SW 1271 (cell line): Measurements from ENCODE around the gene CEP72.
"Not testable (repeated sequence)": the region's sequence is repeated elsewhere in the genome, so short reads cannot be mapped to it uniquely, and the experiment has no call there.

Experiments used
- DNase-seq, 2 experiments: peaks; one replicate each; lab custom pipeline; 2025; lab: John Stamatoyannopoulos, UW

CEP72 gene

DNA sequence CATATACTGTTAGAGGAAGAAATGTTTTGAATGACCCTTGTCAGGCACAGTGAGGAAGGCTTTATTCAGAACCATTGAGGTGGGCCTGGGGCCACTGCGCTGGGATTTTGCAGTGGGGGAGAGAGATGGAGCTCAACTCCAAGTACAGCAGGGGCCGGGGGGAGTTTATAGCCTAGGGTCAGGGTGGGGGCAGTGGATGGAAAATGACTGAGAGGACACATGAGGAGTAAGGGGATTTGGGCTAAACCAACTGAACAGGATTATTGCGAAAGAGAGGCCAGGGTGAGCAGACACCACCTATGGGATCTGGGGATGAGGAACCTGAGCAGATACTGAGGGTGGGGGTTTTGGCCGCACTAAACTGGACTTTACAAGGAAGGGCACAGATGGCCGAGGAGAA is 6.3 kb downstream of the CEP72 start:
- DNase-seq = no peak

DNA sequence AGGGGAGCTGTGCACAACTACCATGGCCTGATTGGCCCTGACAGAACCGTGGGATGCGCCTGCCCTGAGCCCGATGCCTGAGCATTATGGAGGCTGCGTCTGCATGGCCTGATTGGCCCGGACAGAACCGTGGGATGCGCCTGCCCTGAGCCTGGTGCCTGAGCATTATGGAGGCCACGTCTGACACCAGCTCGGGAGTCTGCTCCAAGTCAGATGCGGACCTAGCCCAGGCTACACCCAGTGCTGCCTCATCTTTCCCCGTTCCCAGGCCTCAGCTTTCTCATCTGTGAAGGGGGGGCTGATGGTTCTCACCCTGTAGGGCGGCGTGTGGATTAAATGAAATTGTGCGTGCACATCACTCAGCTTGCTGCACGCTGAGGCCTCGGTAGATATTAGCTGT is 7.3 kb downstream of the CEP72 start:
- DNase-seq = no peak

DNA sequence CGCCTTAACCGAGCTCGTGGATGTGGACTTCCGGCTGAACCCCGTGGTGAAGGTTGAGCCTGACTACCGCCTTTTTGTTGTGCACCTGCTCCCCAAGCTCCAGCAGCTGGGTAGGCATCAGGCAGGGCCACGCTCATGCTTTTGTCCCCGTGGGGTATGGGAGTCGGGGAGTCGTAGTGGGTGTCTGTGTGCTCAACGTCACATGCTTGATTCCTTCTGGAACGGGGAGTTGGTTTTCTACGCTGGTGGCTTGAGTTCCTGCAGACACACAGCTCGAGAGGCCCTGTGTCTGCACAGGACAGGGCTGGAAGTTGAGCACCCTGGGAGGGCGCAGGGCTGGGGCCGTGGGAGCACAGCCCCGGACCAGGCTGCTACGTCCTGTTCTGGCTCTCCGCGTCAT is 8.0 kb downstream of the CEP72 start:
- no peak for DNase-seq

DNA sequence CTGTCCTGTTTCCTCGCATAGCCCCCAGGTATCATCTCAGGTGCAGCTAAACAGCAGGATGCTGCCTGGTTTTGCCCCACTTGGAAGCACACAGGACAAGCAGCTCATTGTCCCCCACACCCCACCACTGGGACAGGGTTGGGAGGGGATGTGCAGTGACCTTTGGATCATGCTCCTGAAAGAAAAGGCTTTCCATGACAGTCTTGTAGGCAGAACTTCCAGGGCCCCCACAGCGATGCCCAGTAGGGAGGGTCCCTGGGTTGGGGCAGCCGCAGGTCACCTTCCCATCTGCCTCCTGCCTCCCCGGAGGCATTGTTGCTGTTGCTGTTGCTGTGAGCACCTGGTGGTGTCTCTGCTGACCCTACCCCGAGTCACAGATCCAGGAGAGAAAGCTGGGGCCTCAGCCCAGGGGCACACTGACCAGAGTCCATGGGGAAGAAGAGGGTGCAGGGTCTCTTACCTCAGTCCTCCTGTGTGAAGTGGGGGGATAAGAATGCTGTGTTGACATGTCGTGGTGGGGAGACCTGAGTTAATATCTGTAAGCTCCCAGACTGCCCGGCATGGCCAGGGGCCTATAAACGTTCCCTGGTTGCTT is 8.5 kb downstream of the CEP72 start:
- no peak for DNase-seq

DNA sequence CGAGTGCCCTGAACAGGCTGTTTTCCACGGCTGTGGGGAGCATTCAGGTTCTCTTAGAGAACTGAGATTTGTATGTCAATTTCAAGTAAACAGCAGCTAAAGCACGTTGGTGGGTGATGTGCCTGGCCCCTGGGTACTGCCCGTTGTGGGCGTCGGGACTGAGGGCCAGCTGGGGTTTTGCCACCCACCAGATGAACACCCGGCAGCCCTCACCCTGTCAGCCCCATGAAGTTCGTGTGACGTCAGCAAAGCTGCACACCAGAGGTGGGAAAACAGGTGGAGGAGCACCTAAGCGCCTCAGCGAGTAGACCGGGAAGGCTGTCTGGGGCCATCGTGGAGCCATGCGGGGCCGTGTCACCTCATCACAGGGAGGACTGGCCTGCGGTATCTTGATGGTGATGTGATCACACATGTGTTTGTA is 9.2 kb downstream of the CEP72 start:
- no peak for DNase-seq

DNA sequence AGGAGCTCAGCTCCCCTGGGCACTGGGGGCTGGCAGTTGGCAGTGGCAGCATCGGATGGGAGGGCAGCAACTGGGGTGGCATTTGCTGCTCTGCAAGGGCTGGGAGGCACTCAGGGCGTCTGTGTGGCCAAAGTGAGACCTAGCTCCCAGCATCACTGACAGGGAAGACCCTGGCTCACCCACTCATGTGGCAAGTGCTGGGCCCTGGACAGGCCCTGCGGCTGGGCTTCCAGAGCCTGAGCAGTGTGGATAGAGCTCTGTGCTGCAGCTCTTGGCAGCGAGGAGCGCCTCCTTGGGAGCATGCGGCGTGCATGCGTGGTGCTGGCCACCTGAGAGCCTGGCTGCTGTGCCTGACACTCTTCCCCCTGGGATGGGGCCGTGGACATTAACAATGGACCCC is 10.2 kb downstream of the CEP72 start:
- DNase-seq = no peak

DNA sequence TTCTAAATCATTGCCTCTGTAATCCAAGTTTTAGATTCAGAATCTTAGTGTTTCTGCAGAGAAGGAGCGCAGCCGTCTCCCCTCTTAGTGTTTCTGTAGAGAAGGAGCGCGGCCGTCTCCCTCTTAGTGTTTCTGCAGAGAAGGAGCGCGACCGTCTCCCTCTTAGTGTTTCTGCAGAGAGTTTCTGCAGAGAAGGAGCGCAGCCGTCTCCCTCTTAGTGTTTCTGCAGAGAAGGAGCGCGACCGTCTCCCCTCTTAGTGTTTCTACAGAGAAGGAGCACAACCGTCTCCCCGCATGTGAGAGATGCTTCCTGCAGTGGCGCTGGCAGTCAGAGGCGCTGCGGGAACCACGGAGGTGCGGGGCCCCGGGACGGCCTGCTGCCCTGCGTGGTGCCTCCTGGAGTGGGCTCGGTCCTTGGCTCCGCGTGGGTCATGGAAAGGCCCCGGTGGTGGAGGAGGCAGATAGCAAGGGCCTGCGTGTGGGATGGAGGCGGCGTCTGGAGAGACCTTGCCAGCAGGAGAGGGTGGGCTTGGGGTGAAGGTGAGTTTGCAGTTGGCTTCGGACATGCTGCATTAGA is 10.9 kb downstream of the CEP72 start:
- no peak for DNase-seq

DNA sequence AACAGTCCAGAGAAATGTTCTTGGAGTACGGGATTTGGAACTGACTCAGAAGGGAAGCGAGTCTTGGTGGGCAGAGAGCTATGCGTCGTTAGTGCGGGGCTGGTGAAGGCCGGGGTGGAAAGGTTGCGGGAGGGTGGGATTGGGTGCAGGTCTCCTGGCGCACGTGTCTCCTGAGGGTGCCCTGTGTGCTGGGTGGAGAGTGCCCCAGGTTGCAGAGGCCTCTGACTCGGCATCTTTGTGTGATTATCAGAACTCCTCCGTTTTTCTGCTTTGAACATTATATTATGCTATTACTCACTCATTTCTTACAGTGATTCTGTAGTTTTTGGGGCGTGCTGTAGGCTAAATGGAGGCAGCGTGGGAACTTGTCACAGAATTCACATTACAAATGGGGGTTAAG is 11.4 kb downstream of the CEP72 start:
- no peak for DNase-seq

DNA sequence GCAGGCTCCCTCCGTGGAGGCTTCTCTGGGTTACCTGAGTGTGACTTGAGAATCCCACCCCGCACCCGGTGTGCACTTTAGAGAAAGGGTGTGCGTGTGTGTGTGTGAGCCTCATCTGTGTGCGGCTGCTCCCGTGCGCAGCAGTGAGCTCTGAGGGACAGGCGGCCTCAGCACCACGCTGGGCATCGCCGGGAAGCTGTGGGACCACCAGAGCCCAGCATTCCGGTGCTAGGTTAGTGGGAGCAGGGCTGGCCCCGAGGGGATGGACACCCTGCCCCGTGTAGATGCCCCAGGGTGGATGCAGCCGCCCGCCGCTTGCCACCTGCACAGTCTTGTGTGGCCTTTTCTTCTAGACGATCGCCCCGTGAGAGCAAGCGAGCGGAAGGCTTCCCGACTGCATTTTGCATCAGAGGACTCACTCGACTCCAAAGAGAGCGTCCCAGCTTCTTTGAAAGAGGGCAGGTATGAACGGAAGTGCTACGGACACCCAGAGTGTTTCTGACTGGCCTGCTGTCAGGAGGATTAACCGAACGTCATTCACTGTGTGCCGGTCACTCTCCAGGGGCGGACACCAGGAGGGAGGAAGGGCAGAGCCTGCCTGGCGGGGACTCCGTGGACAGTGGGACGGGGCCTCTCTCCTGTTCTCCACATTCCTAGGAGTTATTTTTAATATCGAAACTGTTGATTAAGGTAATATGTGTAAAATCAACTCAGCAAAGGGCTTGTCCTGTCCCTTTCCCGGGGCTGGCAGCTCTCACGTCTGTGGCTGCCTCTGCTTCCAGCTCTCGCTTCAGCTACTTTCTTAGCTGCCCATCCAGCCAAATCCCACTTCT is 12.2 kb downstream of the CEP72 start:
- no peak for DNase-seq

DNA sequence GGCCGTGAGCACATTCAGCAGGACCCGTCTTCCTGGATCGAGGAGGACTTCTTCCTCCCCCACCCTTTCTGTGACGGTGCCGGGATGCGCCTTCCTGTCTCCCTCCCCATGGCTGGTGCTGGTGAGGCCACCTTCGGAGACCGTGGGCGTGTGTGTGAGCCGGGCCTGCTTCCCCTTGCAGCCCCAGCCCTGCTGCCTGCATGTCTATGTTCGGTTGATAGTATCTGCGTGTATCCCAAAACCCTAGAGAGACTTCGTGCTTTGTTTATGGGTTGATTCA is 12.8 kb downstream of the CEP72 start:
- no peak for DNase-seq

DNA sequence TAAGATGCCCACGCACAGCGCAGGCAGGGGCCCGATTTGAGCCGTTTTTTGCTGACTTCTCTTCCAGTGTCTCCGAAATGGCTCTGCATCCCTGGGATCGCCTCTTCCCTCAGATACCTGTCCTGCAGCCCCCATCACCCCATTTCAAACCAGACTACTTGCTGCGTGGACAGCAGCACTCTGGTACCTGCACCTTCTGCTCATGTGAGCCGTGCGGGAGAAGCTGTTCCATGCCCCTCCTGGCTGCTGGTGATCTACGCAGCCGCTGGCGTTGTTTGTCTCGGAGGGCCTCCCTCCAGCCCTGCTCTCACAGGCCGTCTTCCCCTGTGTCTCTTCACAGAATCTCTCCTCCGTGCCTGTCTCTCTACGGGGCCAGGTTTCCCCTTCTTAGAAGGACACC is 13.4 kb downstream of the CEP72 start:
- no peak for DNase-seq

DNA sequence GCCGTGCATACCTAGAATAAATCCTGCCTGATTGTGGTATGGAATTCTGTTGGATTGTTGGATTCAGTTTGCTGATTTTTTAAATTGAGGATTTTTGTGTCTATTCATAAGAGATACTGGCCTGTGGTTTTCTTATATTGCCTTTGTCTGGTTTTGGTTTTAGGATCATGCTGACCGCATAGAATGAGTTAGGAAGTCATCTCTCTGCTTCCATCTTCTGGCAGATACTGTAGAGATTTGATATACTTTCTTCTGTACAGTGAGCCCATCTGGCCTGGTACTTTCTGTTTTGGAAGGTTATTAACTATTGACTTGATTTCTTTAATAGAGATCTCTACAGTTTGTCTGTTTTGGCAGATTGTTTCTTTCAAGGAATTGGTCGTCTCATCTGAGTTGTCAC is 14.7 kb downstream of the CEP72 start:
- no peak for DNase-seq

DNA sequence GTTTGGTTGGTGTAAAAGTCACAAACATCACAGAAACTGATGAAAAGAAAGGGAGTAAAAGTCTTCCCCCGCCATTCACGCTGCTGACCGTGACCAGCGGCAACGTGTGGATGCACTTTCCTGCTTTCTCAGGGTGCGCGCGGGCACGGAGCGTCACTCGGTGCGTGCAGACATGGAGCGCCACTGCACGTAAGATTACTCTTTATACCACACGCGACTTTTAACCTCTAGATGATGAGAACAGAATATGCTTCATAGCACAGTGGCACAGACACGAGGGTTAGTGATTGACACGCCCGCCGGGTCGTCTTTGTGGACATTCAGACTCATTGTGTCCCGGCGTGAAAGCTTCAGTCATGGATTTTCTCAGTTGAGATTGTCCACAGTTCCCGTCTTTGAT is 15.7 kb downstream of the CEP72 start:
- DNase-seq = no peak

DNA sequence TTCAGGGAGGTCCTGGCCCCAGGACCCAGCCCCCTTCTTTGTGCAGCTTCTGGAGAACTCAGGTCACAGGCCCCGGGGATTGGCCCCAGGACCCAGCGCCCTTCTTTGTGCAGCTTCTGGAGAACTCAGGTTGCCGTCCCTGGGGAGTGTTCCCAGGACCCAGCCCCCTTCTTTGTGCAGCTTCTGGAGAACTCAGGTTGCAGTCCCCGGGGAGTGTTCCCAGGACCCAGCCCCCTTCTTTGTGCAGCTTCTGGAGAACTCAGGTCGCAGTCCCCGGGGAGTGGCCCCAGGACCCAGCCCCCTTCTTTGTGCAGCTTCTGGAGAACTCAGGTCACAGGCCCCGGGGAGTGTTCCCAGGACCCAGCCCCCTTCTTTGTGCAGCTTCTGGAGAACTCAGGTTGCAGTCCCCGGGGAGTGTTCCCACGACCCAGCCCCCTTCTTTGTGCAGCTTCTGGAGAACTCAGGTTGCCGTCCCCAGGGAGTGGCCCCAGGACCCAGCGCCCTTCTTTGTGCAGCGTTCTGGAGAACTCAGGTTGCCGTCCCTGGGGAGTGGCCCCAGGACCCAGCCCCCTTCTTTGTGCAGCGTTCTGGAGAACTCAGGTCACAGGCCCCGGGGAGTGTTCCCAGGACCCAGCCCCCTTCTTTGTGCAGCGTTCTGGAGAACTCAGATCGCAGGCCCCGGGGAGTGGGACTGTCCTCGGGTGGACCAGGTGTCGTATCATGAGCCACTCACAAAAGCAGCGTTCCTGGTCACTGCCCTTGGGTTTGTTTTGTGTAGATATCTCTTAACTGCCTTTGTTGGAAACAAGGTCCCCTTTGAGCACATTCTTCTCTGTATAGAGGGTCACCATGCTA is 16.4 kb downstream of the CEP72 start:
- not testable (repeated sequence) for DNase-seq

DNA sequence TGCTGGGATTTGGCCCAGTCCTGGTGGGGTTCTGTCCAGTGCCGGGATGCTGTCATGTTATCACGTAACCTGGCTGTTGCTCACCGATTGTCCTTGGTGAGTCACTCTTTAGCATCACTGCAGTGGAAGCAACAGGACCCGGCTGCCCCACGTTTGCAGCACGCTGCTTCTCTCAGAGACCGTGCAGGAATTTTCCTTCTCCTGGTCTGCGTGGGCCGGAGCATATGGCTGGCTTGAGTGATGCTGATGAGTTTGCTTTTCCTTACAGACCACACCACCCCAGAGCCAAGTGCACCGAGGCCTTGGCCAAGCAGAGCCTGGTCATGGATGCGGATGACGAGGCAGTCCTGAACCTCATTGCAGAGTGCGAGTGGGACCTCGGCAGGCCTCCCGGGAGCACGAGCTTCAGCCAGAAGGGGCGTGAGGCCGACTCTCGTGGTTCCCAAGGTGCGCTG is 21.4 kb downstream of the CEP72 start:
- DNase-seq = no peak

DNA sequence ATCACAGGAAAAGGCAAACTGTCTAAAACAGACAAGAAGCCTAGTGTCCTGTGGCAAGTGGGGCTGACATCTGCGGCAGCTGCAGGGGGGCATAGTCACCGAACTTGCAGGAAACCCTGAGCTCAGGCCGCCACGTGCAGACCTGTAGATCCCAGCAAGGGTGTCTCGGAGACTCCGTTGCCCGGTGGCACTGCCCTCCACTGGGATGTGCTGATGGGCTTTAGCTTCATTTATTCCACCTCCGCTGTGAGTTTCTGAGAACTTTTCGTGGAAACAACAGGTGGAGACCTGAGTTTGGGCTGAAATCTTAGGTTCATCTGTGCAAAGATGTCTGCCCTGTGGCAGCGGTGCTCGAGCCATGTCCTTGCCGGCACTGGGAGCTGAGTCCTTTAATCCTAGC is 22.1 kb downstream of the CEP72 start:
- DNase-seq = no peak

DNA sequence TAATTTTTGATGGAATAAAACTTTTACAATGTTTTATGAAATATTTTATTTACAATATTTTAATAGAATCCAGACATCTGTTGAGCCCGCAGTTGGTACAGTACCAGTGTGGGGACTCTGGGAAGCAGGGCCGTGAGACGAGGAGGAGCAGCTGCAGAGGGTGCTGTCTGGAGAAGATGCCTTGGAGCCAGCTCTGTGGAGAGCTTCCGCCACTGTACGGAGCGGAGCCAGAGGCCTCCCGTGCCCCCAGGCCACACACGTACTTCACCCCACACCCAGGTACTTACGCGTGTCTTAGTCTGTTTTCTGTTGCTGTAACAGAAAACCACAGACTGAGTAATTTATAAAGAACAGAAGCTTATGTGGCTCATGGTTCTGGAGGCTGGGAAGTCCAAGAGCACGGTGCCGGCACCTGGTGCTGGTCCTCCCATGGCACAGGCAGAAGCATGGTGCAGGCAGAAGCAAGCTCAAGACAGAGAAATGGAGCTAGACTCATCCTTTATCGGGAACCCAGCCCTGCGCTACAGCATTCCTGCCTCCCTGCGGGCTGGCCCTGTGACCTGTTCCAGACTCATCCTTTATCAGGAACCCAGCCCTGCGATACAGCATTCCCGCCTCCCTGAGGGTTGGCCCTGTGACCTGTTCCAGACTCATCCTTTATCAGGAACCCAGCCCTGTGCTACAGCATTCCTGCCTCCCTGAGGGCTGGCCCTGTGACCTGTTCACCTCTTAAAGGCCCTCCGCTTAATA is 23.3 kb downstream of the CEP72 start:
- no peak for DNase-seq

DNA sequence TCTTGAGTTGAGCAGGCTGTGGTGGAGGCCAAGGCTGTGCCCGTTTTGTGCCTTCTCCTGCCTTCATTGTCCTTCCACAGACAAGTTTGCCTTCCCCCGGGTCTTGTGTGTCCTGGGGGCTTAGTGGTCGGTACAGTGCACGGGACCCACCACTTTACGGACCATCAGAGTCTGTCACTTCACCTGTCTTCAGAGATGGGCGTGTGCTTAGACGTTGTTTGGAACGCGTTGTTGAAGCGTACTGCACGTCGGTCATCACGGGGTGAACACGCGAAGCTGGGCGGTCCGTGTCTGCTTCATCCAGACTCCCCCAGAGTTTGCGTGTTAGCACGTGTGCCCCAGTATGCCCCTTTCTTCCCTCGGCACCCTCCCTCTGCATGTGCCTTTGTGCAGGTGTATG is 24.8 kb downstream of the CEP72 start:
- DNase-seq = no peak

DNA sequence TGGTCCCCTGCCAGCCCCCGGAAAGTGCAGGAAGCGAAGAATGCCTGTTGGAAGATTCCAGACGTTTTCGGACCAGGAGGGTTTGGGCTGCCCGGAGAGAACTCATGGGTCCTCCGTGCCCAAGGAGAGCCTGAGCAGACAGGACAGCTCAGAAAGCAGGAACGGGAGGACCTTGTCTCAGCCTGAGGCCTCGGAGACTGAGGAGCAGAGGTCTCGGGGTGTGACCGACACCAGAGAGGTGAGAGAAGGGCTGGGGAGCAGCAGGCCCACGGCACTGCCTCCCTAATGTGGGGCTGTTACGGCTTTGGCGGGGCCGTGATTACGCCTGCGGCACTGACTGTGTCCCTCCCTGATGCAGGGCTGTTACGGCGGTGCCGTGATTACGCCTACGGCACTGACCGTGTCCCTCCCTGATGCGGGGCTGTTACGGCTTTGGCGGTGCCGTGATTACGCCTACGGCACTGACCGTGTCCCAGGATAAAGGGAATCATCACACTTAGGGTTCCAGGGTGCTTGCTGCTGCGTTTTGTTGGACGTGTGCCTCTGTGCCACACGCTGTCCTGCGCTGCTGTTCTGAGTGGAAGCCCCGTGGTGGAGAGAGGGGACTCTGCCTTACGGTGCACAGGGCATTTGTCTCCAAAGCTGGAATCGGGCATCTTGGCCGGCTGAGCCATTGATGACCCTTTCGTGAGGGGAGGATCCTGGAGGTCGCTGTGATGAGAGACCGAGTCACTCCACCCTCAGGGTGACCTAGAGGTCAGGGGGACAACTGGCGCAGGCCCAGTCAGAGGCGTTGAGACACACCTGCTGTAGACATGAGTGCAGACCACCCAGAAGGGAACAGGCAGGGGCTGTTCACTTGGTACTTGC is 25.7 kb downstream of the CEP72 start:
- no peak for DNase-seq

DNA sequence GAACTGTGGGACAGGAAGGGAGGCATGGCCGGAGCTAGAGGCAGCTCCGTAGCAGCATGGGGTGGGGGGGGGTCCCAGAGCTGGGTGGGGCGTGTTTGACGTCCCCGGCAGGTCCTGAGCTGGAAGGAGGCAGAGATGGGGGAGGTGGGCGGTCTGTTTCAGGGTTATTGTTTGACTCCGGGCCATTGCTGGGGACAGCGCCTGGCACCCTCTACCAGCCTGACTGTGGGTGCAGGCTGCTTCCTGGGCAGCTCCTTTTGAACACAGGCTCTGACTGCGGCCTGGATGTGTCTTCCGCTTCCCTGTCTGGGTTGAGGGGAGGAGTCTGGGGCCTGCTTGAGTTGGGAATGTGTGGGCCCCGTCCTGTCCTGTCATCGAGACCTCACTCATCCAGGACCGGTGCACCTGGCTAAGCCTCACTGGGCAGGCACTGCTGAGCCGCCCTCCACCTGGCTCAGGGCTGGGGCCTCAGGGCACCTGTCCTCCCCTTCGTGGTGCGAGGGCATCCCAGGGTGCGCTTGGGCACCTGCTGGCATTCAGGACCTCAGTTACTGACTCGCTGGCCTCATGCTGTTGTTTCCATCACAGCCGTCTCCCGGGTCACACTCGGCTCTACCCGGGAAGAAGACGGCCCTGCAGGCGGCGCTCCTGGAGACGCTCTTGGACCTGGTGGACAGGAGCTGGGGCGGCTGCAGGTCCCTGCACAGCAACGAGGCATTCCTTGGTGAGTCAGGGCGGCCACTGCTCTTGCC is 26.5 kb downstream of the CEP72 start:
- DNase-seq = no peak

DNA sequence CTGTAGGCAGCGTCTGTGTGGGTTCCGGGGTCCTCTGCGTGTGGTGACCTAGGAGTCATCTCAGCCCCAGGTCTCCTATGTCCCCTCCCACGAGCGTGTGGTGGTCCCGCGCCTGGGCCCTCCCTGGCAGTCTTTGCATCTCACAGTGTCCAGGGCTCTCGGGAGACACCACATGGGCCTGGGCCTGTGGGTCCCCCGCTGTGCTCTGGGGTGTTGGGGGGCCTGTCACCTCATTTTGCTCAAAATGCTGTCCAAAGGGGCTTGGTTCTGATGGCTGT is 27.1 kb downstream of the CEP72 start:
- no peak for DNase-seq
